ENCODE results near the gene FKBP8.

- TF ChIP-seq, protein P1, sequence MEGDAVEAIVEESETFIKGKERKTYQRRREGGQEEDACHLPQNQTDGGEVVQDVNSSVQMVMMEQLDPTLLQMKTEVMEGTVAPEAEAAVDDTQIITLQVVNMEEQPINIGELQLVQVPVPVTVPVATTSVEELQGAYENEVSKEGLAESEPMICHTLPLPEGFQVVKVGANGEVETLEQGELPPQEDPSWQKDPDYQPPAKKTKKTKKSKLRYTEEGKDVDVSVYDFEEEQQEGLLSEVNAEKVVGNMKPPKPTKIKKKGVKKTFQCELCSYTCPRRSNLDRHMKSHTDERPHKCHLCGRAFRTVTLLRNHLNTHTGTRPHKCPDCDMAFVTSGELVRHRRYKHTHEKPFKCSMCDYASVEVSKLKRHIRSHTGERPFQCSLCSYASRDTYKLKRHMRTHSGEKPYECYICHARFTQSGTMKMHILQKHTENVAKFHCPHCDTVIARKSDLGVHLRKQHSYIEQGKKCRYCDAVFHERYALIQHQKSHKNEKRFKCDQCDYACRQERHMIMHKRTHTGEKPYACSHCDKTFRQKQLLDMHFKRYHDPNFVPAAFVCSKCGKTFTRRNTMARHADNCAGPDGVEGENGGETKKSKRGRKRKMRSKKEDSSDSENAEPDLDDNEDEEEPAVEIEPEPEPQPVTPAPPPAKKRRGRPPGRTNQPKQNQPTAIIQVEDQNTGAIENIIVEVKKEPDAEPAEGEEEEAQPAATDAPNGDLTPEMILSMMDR (IDR thresholded peaks at IDR 0.05), result no peak
- TF ChIP-seq POLR2AphosphoS5 (IDR thresholded peaks at IDR 0.05) (no peak), POLR2A (IDR thresholded peaks at IDR 0.05) (no peak)
These were observed 1.1 kb downstream of the FKBP8 start for GRCh38 chr19:18541992-18542940.

All from prostate gland (tissue), 2 donors.